HG02840 (cell line): Measurements from ENCODE around the gene KCNJ5.
"Not testable (repeated sequence)": the region's sequence is repeated elsewhere in the genome, so short reads cannot be mapped to it uniquely, and the experiment has no call there.

Source experiments
- ATAC-seq: cut with Tn5 transposase; IDR thresholded peaks from one replicate; pipeline ENCODE4 v1.9.1; 2021; ENCODE audit warnings: mild to moderate bottlenecking, moderate library complexity, moderate number of reproducible peaks; ENCODE audit not compliant: unreplicated experiment, low FRiP score

KCNJ5 gene

DNA sequence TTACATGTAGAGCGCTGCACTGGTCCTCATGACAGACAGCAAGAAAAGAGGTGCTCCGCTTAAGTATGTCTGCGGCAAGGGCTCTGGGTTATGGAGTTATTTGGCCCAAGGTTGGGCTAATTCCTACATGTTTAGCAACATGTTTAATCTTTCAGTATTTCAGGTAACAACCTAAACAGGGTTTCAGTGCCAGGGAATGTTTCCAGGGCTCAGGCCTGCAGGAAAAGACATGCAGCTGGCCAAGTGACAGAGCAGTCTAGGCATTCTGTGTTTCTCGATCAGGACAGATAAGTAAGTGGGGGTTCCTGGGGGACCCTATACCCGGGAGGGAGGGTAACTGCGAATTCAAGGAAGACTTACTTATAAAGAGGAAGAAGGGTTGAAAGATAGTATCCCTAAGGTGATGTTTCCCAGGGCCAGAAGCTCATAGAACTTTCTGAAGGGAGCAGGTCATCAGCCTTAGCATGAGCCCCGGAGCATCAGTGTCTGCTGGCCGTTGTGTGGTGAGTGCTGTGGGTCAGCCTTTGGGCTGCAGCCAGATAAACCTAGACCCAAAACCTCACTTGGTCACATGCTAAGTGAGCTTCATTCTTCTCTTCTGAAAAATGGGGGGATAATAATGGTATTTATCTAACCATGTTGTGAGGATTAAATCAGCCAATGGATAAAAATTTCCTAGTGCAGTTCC, 18.4 kb downstream of the KCNJ5 start:
- ATAC-seq, result no peak

DNA sequence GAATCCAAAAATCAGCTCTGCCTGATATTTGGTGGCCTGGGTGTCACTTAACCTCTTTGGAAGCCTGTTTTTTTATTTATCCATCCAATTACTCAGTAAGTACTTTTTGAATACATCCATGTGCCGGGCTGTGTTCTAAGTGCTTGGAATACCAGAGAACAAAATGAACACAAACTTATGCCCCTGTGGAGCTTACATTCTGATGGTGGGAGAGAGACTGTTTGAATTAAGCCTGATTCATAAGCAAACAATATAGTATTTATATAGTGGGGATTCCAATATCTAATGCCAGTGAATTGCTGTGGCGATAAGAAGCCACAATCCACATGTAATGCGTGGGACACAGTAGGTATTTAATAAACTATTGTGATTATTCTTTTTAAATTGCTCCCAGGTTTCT, 19.4 kb downstream of the KCNJ5 start:
- no peak for ATAC-seq

DNA sequence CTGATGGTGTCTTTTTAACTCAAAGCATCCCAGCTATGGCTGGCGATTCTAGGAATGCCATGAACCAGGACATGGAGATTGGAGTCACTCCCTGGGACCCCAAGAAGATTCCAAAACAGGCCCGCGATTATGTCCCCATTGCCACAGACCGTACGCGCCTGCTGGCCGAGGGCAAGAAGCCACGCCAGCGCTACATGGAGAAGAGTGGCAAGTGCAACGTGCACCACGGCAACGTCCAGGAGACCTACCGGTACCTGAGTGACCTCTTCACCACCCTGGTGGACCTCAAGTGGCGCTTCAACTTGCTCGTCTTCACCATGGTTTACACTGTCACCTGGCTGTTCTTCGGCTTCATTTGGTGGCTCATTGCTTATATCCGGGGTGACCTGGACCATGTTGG, 20.1 kb downstream of the KCNJ5 start:
- no peak for ATAC-seq

DNA sequence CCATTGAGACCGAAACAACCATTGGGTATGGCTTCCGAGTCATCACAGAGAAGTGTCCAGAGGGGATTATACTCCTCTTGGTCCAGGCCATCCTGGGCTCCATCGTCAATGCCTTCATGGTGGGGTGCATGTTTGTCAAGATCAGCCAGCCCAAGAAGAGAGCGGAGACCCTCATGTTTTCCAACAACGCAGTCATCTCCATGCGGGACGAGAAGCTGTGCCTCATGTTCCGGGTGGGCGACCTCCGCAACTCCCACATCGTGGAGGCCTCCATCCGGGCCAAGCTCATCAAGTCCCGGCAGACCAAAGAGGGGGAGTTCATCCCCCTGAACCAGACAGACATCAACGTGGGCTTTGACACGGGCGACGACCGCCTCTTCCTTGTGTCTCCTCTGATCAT, 20.5 kb downstream of the KCNJ5 start:
- no peak for ATAC-seq

DNA sequence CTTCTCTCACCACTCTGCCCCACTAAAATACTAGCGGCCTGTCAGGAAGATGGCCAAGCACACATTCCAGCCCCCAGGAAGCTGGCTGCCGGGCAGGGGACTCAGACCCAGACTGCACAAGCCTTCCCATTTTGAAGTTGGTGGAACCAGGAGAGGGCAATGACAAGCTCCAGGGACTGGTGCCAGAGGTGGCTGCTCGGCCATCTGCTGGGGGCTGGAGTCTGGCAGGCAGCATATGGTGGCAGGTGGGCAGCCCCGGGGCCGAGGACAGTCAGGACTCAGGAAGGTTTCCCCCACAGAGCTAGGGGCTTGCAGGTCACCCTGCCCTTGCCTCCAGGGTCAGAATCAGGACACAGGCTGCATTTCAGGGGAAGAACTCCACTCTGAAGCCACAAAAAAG, 22.6 kb downstream of the KCNJ5 start:
- ATAC-seq, result no peak

DNA sequence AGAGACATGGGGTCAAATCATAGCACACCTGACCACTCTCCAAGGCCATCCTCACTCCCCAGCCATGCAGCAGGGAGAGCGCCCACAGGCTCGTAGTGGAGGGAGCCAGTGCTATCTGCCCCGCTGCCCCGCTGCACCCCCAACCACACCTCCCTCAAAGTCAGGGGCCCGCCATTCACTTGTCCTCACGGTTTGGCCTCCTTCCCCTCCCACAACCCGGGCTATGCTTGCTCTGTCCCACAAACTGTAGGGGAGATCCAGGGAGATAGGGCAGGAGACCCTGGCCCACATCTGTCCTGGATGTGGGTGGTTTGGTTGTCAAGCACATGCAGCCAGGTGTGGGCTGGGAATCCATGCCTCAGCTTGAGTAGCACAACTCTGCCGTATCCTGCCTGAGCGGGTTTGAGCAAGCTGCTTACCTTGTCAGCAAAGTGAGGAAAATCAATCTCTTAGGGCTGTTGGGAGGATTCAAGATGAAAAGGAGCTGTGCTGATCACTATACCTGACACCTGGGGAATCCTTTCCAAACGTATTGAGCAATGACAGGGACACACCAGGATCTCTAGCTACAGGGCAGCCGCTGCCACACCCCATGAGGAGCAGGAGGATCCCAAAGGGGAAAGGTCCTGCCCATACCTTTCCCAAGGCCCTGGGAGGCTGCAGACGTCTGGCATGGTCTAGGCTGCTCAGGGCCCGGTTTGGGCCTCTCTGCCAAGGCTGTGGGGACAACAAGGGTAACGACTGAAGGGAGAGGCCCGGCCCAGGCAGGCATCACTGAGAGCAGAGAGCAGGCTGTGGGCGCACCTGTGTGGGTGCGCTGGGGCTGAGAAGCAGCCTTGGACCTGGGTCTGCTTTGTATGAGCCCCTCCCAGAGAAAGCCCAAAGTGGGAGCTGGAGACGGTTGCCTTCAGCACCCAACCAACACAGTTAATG, 23.3 kb downstream of the KCNJ5 start:
- no peak for ATAC-seq

DNA sequence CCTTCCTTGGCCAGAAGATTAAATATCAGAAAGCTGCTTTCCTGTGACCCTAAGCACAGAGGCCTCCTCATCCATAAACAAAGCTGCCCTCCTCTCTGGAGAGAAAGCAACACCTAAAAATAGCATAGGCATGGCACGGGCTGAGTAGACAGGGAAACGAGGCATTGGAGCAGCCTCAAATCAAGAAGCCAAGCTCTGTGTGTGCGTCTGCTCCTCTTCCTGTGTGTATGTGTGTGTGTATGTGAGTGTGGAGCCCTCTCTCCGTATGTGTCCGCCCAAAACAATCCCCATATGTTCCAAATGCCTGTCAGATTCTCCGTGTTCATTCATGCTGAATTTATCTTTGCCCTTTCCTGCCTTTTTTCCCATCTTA, 24.0 kb downstream of the KCNJ5 start:
- ATAC-seq, result no peak

DNA sequence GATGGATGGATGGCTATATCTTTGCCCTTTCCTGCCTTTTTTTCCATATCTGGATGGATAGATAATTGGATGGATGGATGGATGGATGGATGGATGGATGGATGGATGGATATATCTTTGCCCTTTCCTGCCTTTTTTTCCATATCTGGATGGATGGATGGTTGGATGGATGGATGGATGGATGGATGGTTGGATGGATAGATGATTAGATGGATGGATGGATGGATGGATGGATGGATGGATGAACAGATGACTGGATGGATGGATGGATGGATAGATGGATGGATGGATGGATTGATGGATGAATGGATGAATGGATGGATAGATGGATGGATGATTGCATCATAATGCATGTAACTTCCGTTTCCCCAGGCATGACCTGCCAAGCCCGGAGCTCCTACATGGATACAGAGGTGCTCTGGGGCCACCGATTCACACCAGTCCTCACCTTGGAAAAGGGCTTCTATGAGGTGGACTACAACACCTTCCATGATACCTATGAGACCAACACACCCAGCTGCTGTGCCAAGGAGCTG, 24.9 kb downstream of the KCNJ5 start:
- no peak for ATAC-seq

DNA sequence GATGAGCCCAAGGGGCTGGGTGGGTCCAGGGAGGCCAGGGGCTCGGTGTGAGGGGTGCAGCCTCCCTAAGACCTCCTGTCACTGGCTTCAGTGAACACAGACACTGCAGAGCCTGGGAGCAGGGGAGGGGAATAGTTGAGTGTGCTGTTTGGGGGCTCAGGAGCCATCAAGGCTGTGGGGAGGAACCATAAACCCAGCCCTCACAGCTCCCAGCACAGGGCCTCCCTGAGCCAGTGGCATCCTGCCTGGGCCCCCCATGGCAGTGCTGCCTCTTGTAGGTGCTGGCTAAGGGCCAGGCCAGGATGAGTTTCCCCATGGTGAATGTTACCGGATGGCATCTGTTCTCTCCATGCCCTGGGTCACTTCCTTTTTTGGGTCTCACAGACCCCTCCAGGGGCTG, 25.5 kb downstream of the KCNJ5 start:
- ATAC-seq, result no peak

DNA sequence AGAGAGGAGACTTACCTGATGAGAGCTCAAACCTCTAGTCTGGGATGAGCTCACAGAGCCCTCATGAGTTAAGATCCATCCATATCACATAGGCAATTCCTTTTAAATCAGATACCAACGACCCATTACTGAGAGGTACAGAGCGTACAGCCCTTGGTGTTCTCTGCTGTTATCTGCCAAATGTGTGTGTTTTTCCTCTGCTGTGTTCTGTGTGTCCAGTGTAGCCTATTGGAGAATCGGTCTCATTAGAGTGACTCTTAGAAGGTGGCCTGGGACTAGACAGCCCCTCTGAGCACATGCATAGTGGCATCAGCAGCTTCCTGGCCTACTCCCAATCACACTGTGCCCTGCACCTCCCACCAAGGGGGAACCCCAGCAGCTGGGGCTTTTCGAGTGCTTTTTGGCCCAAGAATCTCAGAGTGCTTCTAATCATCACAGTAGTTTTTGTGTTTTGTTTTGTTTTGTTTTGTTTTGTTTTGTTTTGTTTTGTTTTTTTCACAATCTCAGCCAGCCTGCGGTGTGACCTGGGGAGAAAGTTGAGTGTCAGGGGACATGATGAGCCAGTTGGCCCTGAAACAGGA, 26.1 kb downstream of the KCNJ5 start:
- no peak for ATAC-seq

DNA sequence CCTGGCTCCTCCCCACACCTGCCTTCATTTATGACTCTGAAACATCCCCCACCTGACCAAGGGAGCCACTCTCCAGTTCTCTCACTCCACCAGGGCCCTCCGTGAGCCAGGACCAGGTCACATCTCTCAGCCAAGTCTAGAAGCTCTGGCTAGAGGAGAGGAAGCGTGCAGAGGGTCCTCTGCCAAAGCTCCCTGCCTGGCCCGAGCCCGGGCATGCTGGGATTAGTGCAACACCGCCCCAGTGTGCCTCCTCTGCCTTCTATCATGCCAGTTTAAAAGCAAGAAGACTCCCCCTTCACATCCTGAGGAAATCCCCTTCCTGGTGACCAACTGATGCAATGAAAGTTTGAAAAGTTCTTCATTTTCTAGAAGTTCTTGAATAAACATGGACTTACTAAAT, 28.1 kb downstream of the KCNJ5 start:
- no peak for ATAC-seq

DNA sequence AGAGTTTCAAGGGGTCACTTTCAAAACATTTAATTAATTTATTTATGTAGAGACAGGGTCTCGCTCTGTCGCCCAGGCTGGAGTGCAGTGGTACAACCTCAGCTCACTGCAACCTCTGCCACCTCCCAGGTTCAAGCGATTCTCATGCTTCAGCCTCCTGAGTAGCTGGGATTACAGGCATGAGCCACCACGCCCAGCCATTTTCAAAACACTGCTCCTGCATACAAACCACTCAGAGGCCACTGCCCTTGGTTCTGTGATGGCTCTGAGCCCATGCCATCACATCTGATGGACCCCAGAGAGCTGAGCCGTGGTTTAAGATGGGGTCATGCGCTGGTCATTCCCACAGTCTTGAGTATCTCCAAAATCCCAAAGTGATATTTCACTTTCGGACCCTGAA, 28.5 kb downstream of the KCNJ5 start:
- not testable (repeated sequence) for ATAC-seq

DNA sequence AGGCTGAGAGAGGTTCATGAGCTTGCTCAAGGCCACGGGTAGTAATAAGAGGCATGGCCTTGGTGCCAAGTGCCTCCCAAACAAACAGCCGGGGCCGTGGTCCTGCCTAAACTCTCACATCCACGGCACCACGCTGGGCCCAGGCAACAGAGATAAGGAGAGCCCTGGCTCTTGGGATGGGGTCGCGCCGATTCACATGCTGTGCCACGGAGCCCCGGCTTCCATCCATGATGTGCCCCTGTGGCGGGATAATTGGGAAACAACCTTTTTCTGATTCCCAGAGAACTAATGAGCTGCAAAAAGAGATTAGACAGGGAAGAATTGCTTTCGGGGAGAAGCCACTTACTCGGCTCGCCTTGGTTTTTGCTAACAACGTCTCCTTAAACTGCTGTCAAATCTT, 29.5 kb downstream of the KCNJ5 start:
- no peak for ATAC-seq

DNA sequence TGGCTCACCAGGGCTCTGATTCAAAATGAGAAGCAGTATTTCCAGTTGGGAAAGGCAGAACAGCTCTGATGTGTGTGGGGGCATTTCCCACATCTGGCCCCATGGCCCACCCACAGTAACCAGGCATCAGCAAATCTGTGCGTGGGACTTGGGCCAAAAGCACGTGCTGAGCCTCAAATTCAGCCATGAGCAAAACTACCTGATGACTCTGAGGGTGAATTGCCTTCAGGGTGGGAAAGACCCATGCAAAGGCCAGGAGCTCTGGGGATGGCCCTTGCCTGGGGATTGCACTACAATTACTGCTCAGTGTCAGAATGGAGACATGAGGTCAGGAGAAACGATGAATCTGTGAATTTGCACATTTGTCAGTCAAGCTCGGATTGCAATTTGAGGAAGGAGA, 30.6 kb downstream of the KCNJ5 start:
- no peak for ATAC-seq

DNA sequence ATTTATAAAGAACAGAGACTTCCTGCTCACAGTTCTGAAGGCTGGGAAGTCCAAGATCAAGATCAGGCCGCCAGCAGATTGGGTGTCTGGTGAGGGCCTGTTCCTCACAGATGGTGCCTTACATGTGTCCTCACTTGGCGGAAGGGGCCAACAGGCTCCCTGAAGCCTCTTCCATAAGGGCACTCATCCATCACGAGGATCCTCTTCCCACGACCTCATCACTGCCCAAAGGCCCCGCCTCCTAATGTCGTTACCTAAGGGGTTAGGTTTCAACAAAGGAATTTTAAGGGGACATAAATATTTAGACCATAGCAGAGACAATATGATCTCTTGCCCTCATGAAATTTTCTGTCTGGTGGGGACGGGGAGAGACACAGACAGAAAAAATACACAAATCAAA, 32.9 kb downstream of the KCNJ5 start:
- no peak for ATAC-seq

DNA sequence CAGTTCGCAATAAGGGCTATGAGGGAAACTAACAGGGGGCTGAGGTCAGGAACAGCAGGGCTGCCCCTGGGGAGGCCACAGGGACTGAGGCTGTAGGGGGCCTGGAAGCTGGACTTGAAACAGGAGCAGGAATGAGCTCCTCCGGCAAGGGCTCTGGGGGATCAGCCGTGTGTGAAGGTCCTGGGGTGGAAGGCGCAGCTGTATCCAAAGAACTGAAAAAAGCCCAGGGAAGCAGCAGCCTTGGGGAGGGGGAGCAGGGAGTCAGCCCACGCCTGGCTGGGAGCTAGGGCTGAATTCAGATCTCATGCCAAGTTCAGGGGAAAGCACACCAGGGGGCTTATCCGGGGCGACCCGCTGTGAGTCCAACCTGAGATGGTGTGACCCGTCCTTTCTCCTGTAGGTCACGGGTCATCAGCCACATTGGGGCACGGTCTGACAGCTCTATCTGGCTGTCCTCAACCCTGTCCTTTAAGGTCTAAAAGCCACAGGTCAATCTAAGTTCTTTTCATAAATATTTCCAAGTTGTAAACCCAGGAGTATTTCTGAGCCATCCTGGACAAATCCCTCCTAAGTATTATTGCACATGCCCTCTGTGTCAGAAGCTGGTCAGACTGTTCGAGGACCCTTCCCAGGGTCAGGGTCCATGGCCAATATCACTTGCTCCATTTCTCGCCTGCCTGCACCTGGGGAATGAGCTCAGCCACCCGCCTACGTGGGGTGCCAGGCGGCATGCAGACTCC, 33.5 kb downstream of the KCNJ5 start:
- ATAC-seq, result no peak

DNA sequence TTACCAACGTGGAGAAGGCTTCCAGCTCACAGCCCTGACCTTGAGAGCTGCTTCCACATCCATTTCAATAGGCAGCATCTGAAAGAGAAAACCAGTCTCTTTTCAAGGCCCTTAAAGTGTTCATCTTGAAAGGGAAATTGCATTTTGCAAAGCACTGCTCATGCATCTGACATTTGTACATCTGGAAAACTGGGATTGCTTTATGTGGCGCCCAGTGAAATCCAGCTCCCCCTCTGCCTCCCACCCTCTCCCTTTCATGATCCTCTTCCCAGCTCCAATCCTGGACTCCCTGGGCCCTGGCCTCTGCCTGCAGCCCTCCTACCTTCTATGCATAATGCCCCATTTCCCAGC, 34.1 kb downstream of the KCNJ5 start:
- ATAC-seq, result no peak

DNA sequence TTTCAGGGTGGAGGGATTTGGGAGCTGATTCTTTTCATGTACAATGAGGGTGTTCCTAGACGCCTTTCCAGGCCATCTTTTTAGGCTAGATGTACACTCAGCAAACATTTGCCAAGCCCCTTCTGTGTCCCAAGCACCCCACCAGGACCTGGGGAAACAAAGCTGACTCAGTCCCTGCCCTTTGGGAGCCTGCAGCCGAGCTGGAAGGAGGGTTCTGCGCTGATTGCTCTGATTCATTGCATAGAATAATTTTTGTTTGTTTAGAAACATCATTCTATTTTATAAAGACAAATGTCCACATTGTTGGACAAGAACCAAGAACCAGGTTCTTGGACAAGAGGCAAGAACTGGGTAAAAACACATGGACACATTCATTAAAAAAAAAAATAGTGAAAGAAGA, 34.8 kb downstream of the KCNJ5 start:
- no peak for ATAC-seq

DNA sequence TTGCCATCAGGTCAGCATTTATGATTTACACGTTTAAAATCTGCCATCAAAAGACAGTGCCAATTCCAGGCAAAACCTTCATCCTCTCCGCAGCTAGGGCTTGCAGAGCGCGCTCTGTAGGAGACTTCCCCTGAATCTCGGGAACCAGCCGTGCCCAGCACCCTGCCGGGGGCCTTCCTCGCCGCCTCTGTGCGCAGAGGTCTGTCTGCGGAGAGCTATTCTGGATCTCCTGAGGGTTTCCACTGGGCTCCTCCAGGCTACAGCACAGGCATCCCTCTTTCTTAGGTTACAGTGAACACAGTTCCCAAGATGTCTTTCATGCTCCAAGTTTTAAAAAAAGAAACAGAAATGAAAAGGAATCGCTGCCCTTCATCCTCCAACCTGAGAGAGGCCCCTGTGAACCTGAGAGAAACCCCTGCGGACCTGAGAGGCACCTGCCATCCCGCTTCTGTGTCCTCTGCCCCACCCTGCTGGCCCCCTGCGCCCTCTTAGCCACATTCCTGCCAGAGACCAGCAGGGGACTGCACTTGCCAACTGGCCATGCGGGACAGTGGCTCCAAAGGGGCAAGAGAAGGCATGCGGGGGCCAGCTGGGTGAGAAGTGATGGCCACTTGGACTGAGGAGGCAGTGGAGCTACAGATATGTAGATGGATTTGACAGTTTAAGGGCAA, 35.4 kb downstream of the KCNJ5 start:
- ATAC-seq, result no peak

DNA sequence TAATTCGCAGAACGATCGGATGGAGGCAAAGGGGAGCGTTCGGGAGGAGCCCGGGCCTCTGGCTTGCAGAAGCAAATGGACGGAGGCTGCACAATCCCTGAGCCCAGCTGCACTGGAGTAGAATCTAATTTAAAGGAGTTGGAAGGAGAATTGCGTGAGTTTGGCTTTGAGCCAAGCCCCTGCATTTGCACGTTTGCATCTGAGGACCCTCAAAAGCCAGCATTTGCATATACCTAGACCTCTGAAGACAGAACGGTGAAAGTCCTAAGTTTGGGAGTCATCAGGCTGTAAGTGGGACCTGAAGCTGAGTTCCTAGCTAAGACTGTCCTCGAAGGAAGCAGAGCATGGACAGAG, 35.9 kb downstream of the KCNJ5 start:
- no peak for ATAC-seq
